ENCODE data around the gene PIF1. TPM values are rescaled to one million over a fixed set of nuclear protein-coding genes. Genes with fewer than 3 reads are reported as not detected.
"Not testable (repeated sequence)": the region's sequence is repeated elsewhere in the genome, so short reads cannot be mapped to it uniquely, and the experiment has no call there.

The PIF1 gene
- total RNA-seq, 2 experiments from 2014 or later = 56.8 to 66.1 TPM

DNA sequence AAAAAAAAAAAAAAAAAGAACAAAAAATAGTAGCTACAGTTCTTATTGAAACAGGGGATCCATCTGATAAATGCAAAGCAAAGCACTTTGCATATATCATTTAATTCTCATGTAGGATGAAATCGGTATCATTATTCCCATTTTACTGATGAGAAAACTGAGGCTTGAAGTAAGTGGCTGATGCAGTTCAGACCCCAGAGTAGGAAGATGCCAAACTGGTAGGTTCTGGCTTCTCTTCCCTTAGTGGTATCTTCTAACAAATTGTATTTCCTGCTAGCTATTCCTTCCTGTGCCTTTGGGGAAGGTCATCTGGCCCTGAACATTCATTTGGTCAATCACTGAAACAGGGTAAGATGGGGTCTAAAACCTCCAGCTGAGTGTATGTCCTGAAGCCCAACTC, 21.9 kb downstream of the PIF1 start:
- H3K36me3 Mint-ChIP-seq (ENCODE audit: low read depth) = no peaks in the 10 kb centered on the region
- ChIA-PET POLR2A (no interaction called here), CTCF (interaction anchor here (0.6 to 1.1 kb wide), 2 partner anchors 13 to 70 kb away, joined by 3 to 4 read pairs; no protein-coding TSS in a partner anchor)
- H3K4me1 Mint-ChIP-seq = no peaks in the 10 kb centered on the region
- H3K27me3 Mint-ChIP-seq = peaks cover 3% of the 10 kb centered on the region
- DNase-seq = no peak
- H3K27ac Mint-ChIP-seq = no peak overlapping the region
- H3K4me3 Mint-ChIP-seq = no peak overlapping the region
- H3K9me3 Mint-ChIP-seq = no peaks in the 10 kb centered on the region

GRCh38 chr15:64800476-64800875, 25.0 kb downstream of the PIF1 start:
- ChIA-PET POLR2A (no interaction called here), CTCF (interaction anchor here (0.7 to 1.0 kb wide), 2 partner anchors 15 to 112 kb away, joined by 3 read pairs; no protein-coding TSS in a partner anchor)
- peaks cover 3% of the 10 kb centered on the region for H3K27me3 Mint-ChIP-seq
- no peak overlapping the region for H3K27ac Mint-ChIP-seq
- DNase-seq = no peak
- no peaks in the 10 kb centered on the region for H3K9me3 Mint-ChIP-seq
- H3K4me3 Mint-ChIP-seq = no peak overlapping the region
- H3K36me3 Mint-ChIP-seq (ENCODE audit: low read depth) = no peaks in the 10 kb centered on the region
- no peaks in the 10 kb centered on the region for H3K4me1 Mint-ChIP-seq

DNA sequence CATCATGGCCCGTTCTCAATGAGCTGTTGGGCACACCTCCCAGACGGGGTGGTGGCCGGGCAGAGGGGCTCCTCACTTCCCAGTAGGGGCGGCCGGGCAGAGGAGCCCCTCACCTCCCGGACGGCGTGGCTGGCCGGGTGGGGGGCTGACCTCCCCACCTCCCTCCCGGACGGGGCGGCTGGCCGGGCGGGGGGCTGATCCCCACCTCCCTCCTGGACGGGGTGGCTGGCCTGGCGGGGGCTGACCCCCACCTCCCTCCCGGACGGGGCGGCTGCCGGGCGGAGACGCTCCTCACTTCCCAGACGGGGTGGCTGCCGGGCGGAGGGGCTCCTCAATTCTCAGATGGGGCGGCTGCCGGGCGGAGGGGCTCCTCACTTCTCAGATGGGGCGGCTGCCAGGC, 26.5 kb downstream of the PIF1 start:
- H3K27me3 Mint-ChIP-seq; H3K4me3 Mint-ChIP-seq; H3K27ac Mint-ChIP-seq; DNase-seq; H3K9me3 Mint-ChIP-seq; CTCF ChIA-PET; H3K4me1 Mint-ChIP-seq; H3K36me3 Mint-ChIP-seq (ENCODE audit: low read depth); POLR2A ChIA-PET: not testable (repeated sequence)

DNA sequence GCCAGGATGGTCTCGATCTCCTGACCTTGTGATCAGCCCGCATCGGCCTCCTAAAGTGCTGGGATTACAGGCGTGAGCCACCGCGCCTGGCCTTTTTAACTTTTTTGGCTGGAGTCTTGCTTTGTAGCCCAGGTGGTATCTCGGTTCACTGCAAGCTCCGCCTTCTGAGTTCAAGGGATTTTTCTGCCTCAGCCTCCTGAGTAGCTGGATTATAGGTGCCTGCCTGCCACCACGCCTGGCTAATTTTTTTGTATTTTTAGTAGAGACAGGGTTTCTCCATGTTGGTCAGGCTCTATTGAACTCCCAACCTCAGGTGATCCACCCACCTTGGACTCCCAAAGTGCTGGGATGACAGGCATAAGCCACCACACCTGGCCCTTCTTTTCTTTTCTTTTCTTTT, 29.5 kb downstream of the PIF1 start:
- H3K27ac Mint-ChIP-seq; H3K9me3 Mint-ChIP-seq; H3K4me1 Mint-ChIP-seq; DNase-seq; H3K36me3 Mint-ChIP-seq (ENCODE audit: low read depth); H3K4me3 Mint-ChIP-seq; POLR2A ChIA-PET; H3K27me3 Mint-ChIP-seq; CTCF ChIA-PET: not testable (repeated sequence)

GRCh38 chr15:64795299-64795698, 30.1 kb downstream of the PIF1 start:
- H3K4me3 Mint-ChIP-seq; H3K9me3 Mint-ChIP-seq; CTCF ChIA-PET; DNase-seq; H3K4me1 Mint-ChIP-seq; H3K27me3 Mint-ChIP-seq; H3K27ac Mint-ChIP-seq; POLR2A ChIA-PET; H3K36me3 Mint-ChIP-seq (ENCODE audit: low read depth): not testable (repeated sequence)

DNA sequence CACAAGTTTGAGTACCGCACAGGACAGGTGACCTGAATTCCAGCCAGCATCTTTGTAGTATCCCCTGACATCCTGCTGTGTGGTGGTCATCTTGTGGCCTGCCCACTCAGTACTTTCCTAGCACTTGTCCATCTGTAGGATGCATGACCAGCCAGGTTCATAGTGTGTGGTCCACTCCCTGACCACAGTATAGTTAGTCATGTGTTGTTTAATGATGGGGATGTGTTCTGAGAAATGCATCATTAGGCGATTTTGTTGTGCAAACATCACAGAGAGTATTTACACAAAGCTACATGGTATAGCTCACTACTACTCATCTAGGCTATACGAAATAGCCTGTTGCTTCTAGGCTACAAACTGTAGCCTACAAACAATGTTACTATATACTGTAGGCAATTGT, 33.2 kb downstream of the PIF1 start:
- H3K36me3 Mint-ChIP-seq (ENCODE audit: low read depth) = no peaks in the 10 kb centered on the region
- ChIA-PET POLR2A (no interaction called here), CTCF (interaction anchor here (0.6 to 1.6 kb wide), 3 partner anchors 10 to 337 kb away, joined by 3 to 6 read pairs (median 3); no protein-coding TSS in a partner anchor)
- DNase-seq = no peak
- no peak overlapping the region for H3K4me3 Mint-ChIP-seq
- H3K27ac Mint-ChIP-seq = no peak overlapping the region
- no peaks in the 10 kb centered on the region for H3K27me3 Mint-ChIP-seq
- no peaks in the 10 kb centered on the region for H3K4me1 Mint-ChIP-seq
- H3K9me3 Mint-ChIP-seq = no peaks in the 10 kb centered on the region

DNA sequence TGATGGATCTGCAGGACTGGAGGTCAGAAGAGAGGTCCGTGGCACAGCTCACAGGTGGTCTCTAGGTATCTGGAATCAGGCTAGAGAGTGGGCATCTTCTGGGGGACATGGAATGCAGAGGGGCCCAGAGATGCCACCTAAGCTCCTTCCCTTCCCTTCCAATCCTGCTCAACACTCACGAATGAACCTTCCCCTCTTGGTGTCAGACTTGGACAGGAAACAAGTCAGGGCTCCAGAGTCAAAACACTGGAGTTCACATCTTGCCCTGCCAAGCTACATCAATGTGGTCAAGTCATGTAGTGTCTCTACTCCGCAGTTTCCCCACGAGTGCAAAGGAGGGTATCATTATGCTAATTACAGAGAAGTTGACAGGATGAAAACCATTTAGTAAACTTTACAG, 34.0 kb downstream of the PIF1 start:
- CTCF ChIA-PET = interaction anchor here (1.2 to 1.7 kb wide), 3 partner anchors 9 to 18 kb away, joined by 3 to 6 read pairs (median 4); no protein-coding TSS in a partner anchor
- no peak overlapping the region for H3K4me3 Mint-ChIP-seq
- H3K4me1 Mint-ChIP-seq = no peaks in the 10 kb centered on the region
- H3K9me3 Mint-ChIP-seq = no peaks in the 10 kb centered on the region
- H3K27me3 Mint-ChIP-seq = no peaks in the 10 kb centered on the region
- H3K36me3 Mint-ChIP-seq (ENCODE audit: low read depth) = no peaks in the 10 kb centered on the region
- POLR2A ChIA-PET = no interaction called here
- no peak for DNase-seq
- H3K27ac Mint-ChIP-seq = no peak overlapping the region

- H3K4me1 Mint-ChIP-seq = peaks cover 16% of the 10 kb centered on the region
- POLR2A ChIA-PET = no interaction called here
- CTCF ChIA-PET = interaction anchor here (1.1 kb wide), 1 partner anchor 13 kb away, joined by 3 read pairs; no protein-coding TSS in a partner anchor
- peaks cover 20% of the 10 kb centered on the region for H3K27me3 Mint-ChIP-seq
- H3K4me3 Mint-ChIP-seq = no peak overlapping the region
- H3K36me3 Mint-ChIP-seq (ENCODE audit: low read depth) = no peaks in the 10 kb centered on the region
- DNase-seq = no peak
- H3K27ac Mint-ChIP-seq = no peak overlapping the region
- no peaks in the 10 kb centered on the region for H3K9me3 Mint-ChIP-seq
These were observed 41.7 kb downstream of the PIF1 start for GRCh38 chr15:64783796-64784195.

- CTCF ChIA-PET = interaction anchor here (0.7 to 1.3 kb wide), 5 partner anchors 9 to 127 kb away, joined by 3 to 6 read pairs (median 3); no protein-coding TSS in a partner anchor
- POLR2A ChIA-PET = interaction anchor here (0.5 kb wide), 1 partner anchor 140 kb away, joined by 3 read pairs; no protein-coding TSS in a partner anchor
- H3K4me1 Mint-ChIP-seq = peaks cover 16% of the 10 kb centered on the region
- H3K36me3 Mint-ChIP-seq (ENCODE audit: low read depth) = no peaks in the 10 kb centered on the region
- no peak overlapping the region for H3K4me3 Mint-ChIP-seq
- H3K27ac Mint-ChIP-seq = peak overlapping the region; percentile 69
- peaks cover 30% of the 10 kb centered on the region for H3K27me3 Mint-ChIP-seq
- H3K9me3 Mint-ChIP-seq = no peaks in the 10 kb centered on the region
- no peak for DNase-seq
These were observed 42.7 kb downstream of the PIF1 start for GRCh38 chr15:64782751-64783150.

GRCh38 chr15:64781299-64781698, 44.1 kb downstream of the PIF1 start:
- CTCF ChIA-PET = interaction anchor here (1.3 to 1.9 kb wide), 2 partner anchors 10 to 12 kb away, joined by 4 to 6 read pairs; no protein-coding TSS in a partner anchor

GRCh38 chr15:64780600-64781156, 44.8 kb downstream of the PIF1 start:
- peaks cover 19% of the 10 kb centered on the region for H3K4me1 Mint-ChIP-seq
- H3K9me3 Mint-ChIP-seq = no peaks in the 10 kb centered on the region
- no peaks in the 10 kb centered on the region for H3K36me3 Mint-ChIP-seq (ENCODE audit: low read depth)
- CTCF ChIA-PET = interaction anchor here (0.9 to 1.9 kb wide), 3 partner anchors 11 to 68 kb away, joined by 3 to 4 read pairs (median 3); no protein-coding TSS in a partner anchor
- H3K4me3 Mint-ChIP-seq = no peak overlapping the region
- POLR2A ChIA-PET = no interaction called here
- no peak overlapping the region for H3K27ac Mint-ChIP-seq
- no peak for DNase-seq
- peaks cover 49% of the 10 kb centered on the region for H3K27me3 Mint-ChIP-seq

More at GRCh38 chr15:64781299-64781698, 44.1 kb downstream of the PIF1 start:
- Mint-ChIP-seq H3K27ac (no peak overlapping the region), H3K4me3 (no peak overlapping the region), H3K36me3 (ENCODE audit: low read depth) (no peaks in the 10 kb centered on the region), H3K27me3 (peaks cover 43% of the 10 kb centered on the region), H3K9me3 (no peaks in the 10 kb centered on the region), H3K4me1 (peaks cover 16% of the 10 kb centered on the region)
- DNase-seq = no peak
- POLR2A ChIA-PET = no interaction called here

- Mint-ChIP-seq H3K4me1 (peaks cover 19% of the 10 kb centered on the region), H3K36me3 (ENCODE audit: low read depth) (no peaks in the 10 kb centered on the region), H3K27me3 (peaks cover 50% of the 10 kb centered on the region), H3K4me3 (no peak overlapping the region), H3K27ac (no peak overlapping the region), H3K9me3 (no peaks in the 10 kb centered on the region)
- no peak for DNase-seq
- CTCF ChIA-PET = interaction anchor here (0.6 to 1.5 kb wide), 5 partner anchors 11 to 268 kb away, joined by 3 to 5 read pairs (median 3); no protein-coding TSS in a partner anchor
- POLR2A ChIA-PET = no interaction called here
These were observed 45.8 kb downstream of the PIF1 start for GRCh38 chr15:64779630-64780029.

- H3K4me3 Mint-ChIP-seq = no peak overlapping the region
- peaks cover 23% of the 10 kb centered on the region for H3K4me1 Mint-ChIP-seq
- no peak overlapping the region for H3K27ac Mint-ChIP-seq
- CTCF ChIA-PET = interaction anchor here (0.6 to 1.5 kb wide), 4 partner anchors 12 to 268 kb away, joined by 3 to 5 read pairs (median 4); no protein-coding TSS in a partner anchor
- DNase-seq = no peak
- POLR2A ChIA-PET = no interaction called here
- no peaks in the 10 kb centered on the region for H3K9me3 Mint-ChIP-seq
- H3K36me3 Mint-ChIP-seq (ENCODE audit: low read depth) = no peaks in the 10 kb centered on the region
- peaks cover 51% of the 10 kb centered on the region for H3K27me3 Mint-ChIP-seq
These were observed 46.4 kb downstream of the PIF1 start for GRCh38 chr15:64779024-64779423.

GRCh38 chr15:64776402-64776786, 49.1 kb downstream of the PIF1 start:
- ChIA-PET CTCF (no interaction called here), POLR2A (no interaction called here)
- DNase-seq = no peak
- H3K4me3 Mint-ChIP-seq = peak overlapping the region; percentile 56
- H3K27me3 Mint-ChIP-seq = peaks cover 70% of the 10 kb centered on the region
- peaks cover 7% of the 10 kb centered on the region for H3K4me1 Mint-ChIP-seq
- no peak overlapping the region for H3K27ac Mint-ChIP-seq
- no peaks in the 10 kb centered on the region for H3K9me3 Mint-ChIP-seq
- H3K36me3 Mint-ChIP-seq (ENCODE audit: low read depth) = no peaks in the 10 kb centered on the region

Data from activated CD4-positive, alpha-beta T cell treated with anti-CD3 and anti-CD28 coated beads, Interleukin-2, amount 10 ng/mL, durations not matched to agents 7 days and 5 days (primary cell).